GM12891 (cell line): ENCODE data around the gene TBCD.

Experiments used
- POLR2A ChIP-seq: IDR thresholded peaks from 2 replicates; pipeline ENCODE4 v1.6.1; 2011; ENCODE audit warnings: low read depth, low read length, control low read depth
- POLR2AphosphoS5 ChIP-seq: IDR thresholded peaks from 2 replicates; pipeline ENCODE4 v1.6.1; 2011; ENCODE audit warnings: low read depth, low read length, control low read depth
- TAF1 ChIP-seq: IDR thresholded peaks from 2 replicates; pipeline ENCODE4 v1.6.1; 2011; ENCODE audit warnings: low read depth, low read length, control low read depth

- TF ChIP-seq TAF1 (no peak), POLR2A (no peak), POLR2AphosphoS5 (no peak)
Measured at GRCh38 chr17:82779541-82779940, 27.7 kb downstream of the TBCD start.
